ENCODE results near the gene SH3RF3.

- TF ChIP-seq CTCF (optimal IDR thresholded peaks at IDR 0.05 in 1 of 3, IDR thresholded peaks at IDR 0.05 in 1 of 3, conservative IDR thresholded peaks at IDR 0.05 in 1 of 3; ENCODE audit: extremely low read depth in 1 of 3, insufficient read depth in 2 of 3, low read length in 3 of 3), result no peak
- TF ChIP-seq EZH2 (IDR thresholded peaks at IDR 0.05; ENCODE audit: low read length), result no peak
Observed at GRCh38 chr2:109428281-109428680, 299.3 kb downstream of the SH3RF3 start.

Measured in keratinocyte (primary cell).